ENCODE results near the gene MRPS34. TPM values are rescaled to one million over a fixed set of nuclear protein-coding genes. Genes with fewer than 3 reads are reported as not detected.

Gene MRPS34
- total RNA-seq, 3 donors from 2014 or later = 89.1 to 107 (median 91.0) TPM

GRCh38 chr16:1764971-1765370, 8.0 kb downstream of the MRPS34 start:
- no peak for DNase-seq
- Histone ChIP-seq H3K4me1 (ENCODE audit: low read depth) (peaks cover 6% of the 10 kb centered on the region), H3K4me3 (no peak overlapping the region), H3K36me3 (ENCODE audit: low read depth) (no peaks in the 10 kb centered on the region), H3K9me3 (no peaks in the 10 kb centered on the region)
- TF ChIP-seq CTCF (IDR thresholded peaks at IDR 0.05) = no peak
- intact Hi-C loops (cut with DNase I, micrococcal nuclease) = no loop called here
- ATAC-seq = no peak

GRCh38 chr16:1763521-1764511, 9.1 kb downstream of the MRPS34 start:
- intact Hi-C loops (cut with DNase I, micrococcal nuclease) = no loop called here
- no peak overlapping the region for H3K4me3 ChIP-seq
- no peaks in the 10 kb centered on the region for H3K9me3 ChIP-seq
- no peak for TF ChIP-seq CTCF (IDR thresholded peaks at IDR 0.05)
- ATAC-seq = peak; percentile 15
- DNase-seq = peak in 1 of 3 donors; percentile 55
- H3K36me3 ChIP-seq (ENCODE audit: low read depth) = no peaks in the 10 kb centered on the region
- H3K4me1 ChIP-seq (ENCODE audit: low read depth) = no peaks in the 10 kb centered on the region

GRCh38 chr16:1762879-1763520, 9.9 kb downstream of the MRPS34 start:
- no peaks in the 10 kb centered on the region for H3K36me3 ChIP-seq (ENCODE audit: low read depth)
- TF ChIP-seq CTCF (IDR thresholded peaks at IDR 0.05) = no peak
- intact Hi-C loops (cut with DNase I, micrococcal nuclease) = no loop called here
- H3K4me3 ChIP-seq = no peak overlapping the region
- H3K4me1 ChIP-seq (ENCODE audit: low read depth) = peaks cover 5% of the 10 kb centered on the region
- peak in 1 of 3 donors; percentile 43 for DNase-seq
- no peak for ATAC-seq
- H3K9me3 ChIP-seq = no peaks in the 10 kb centered on the region

GRCh38 chr16:1762196-1762878, 10.6 kb downstream of the MRPS34 start:
- no peak for TF ChIP-seq CTCF (IDR thresholded peaks at IDR 0.05)
- H3K4me3 ChIP-seq = no peak overlapping the region
- no peaks in the 10 kb centered on the region for H3K9me3 ChIP-seq
- DNase-seq (no peak), ATAC-seq (no peak)
- H3K4me1 ChIP-seq (ENCODE audit: low read depth) = peaks cover 11% of the 10 kb centered on the region
- H3K36me3 ChIP-seq (ENCODE audit: low read depth) = no peaks in the 10 kb centered on the region
- intact Hi-C loops (cut with DNase I, micrococcal nuclease) = no loop called here

GRCh38 chr16:1761751-1762150, 11.2 kb downstream of the MRPS34 start:
- H3K4me3 ChIP-seq = no peak overlapping the region
- no peak for ATAC-seq
- DNase-seq = no peak
- intact Hi-C loops (cut with DNase I, micrococcal nuclease) = no loop called here
- H3K4me1 ChIP-seq (ENCODE audit: low read depth) = peaks cover 17% of the 10 kb centered on the region
- no peaks in the 10 kb centered on the region for H3K9me3 ChIP-seq
- no peak for TF ChIP-seq CTCF (IDR thresholded peaks at IDR 0.05)
- no peaks in the 10 kb centered on the region for H3K36me3 ChIP-seq (ENCODE audit: low read depth)
